Measurements from ENCODE around the gene BGN. TPM values are rescaled to one million over a fixed set of nuclear protein-coding genes. Genes with fewer than 3 reads are reported as not detected.

The BGN gene
- total RNA-seq, 1 experiment from 2014 or later, result 2.9 TPM

GRCh38 chrX:153537080-153537479 lies 42.3 kb downstream of the BGN start:
- in situ Hi-C loops (cut with HindIII; ENCODE audit: low pct_unique_long_range_greater_than_20kb, low sequenced_read_pairs) (no loop called here), intact Hi-C loops (cut with micrococcal nuclease; ENCODE audit: unreplicated experiment) (loop anchor here (5.0 kb wide), 1 partner anchor 110 kb away; the partner anchor contains the start of gene DUSP9)
- Histone ChIP-seq H3K27ac (ENCODE audit: low read length) (no peak overlapping the region), H3K36me3 (ENCODE audit: control insufficient read depth, insufficient read depth, low read length) (no peaks in the 10 kb centered on the region), H3K4me1 (ENCODE audit: control insufficient read depth, insufficient read depth, low read length) (no peaks in the 10 kb centered on the region; the same call in 1 of the 2 replicates), H3K9me3 (ENCODE audit: control insufficient read depth, insufficient read depth, low read depth, low read length) (no peaks in the 10 kb centered on the region), H3K4me3 (ENCODE audit: low read depth in 2 of 2, low read length in 2 of 2) (no peak overlapping the region), H3K27me3 (ENCODE audit: control insufficient read depth, insufficient read depth, low read length) (no peaks in the 10 kb centered on the region)
- TF ChIP-seq REST (IDR thresholded peaks at IDR 0.05; ENCODE audit: insufficient read depth in 1 of 2, low read depth in 2 of 2, low read length in 1 of 2) (no peak), CTCF (IDR thresholded peaks at IDR 0.05) (no peak), POLR2AphosphoS5 (IDR thresholded peaks at IDR 0.05; ENCODE audit: low read depth, low read length) (no peak), TCF7L2 (IDR thresholded peaks at IDR 0.05; ENCODE audit: low read depth, low read length) (no peak), SIN3A (IDR thresholded peaks at IDR 0.05; ENCODE audit: borderline replicate concordance, insufficient read depth, low read depth, low read length) (no peak)
- ChIA-PET CTCF (no interaction called here), POLR2A (no interaction called here)
- DNase-seq (ENCODE audit: low read depth, low spot score) (no peak), ATAC-seq (no peak)
- BruUV-seq (replicated peaks), result no TSS peak

- TF ChIP-seq POLR2AphosphoS5 (IDR thresholded peaks at IDR 0.05; ENCODE audit: low read depth, low read length) (no peak), CTCF (IDR thresholded peaks at IDR 0.05) (no peak), REST (IDR thresholded peaks at IDR 0.05; ENCODE audit: insufficient read depth in 1 of 2, low read depth in 2 of 2, low read length in 1 of 2) (no peak), TCF7L2 (IDR thresholded peaks at IDR 0.05; ENCODE audit: low read depth, low read length) (no peak), SIN3A (IDR thresholded peaks at IDR 0.05; ENCODE audit: borderline replicate concordance, insufficient read depth, low read depth, low read length) (no peak)
- Histone ChIP-seq H3K36me3 (ENCODE audit: control insufficient read depth, insufficient read depth, low read length) (no peaks in the 10 kb centered on the region), H3K27ac (ENCODE audit: low read length) (no peak overlapping the region), H3K9me3 (ENCODE audit: control insufficient read depth, insufficient read depth, low read depth, low read length) (no peaks in the 10 kb centered on the region), H3K4me1 (ENCODE audit: control insufficient read depth, insufficient read depth, low read length) (no peaks in the 10 kb centered on the region; the same call in 1 of the 2 replicates), H3K4me3 (ENCODE audit: low read depth in 2 of 2, low read length in 2 of 2) (no peak overlapping the region), H3K27me3 (ENCODE audit: control insufficient read depth, insufficient read depth, low read length) (no peaks in the 10 kb centered on the region)
- CTCF ChIA-PET, result interaction anchor here (0.7 kb wide), 1 partner anchor 115 kb away, joined by 3 read pairs; no protein-coding TSS in a partner anchor
- ATAC-seq (no peak), DNase-seq (ENCODE audit: low read depth, low spot score) (no peak)
- in situ Hi-C loops (cut with HindIII; ENCODE audit: low pct_unique_long_range_greater_than_20kb, low sequenced_read_pairs) (no loop called here), intact Hi-C loops (cut with micrococcal nuclease; ENCODE audit: unreplicated experiment) (loop anchor here (5.0 kb wide), 1 partner anchor 110 kb away; the partner anchor contains the start of gene DUSP9)
- POLR2A ChIA-PET, result no interaction called here
- no TSS peak for BruUV-seq (replicated peaks)
These were observed 42.9 kb downstream of the BGN start for GRCh38 chrX:153537526-153538295.

All from Panc1 (cell line).